Measurements from ENCODE around the gene RHOJ.

- TF ChIP-seq CTCF (IDR thresholded peaks at IDR 0.05; ENCODE audit: low read depth, low read length, poor library complexity, severe bottlenecking) (peak; percentile 55), EZH2phosphoT487 (IDR thresholded peaks at IDR 0.05; ENCODE audit: borderline replicate concordance, low read length) (no peak)
Observed at GRCh38 chr14:63174760-63175191, 29.5 kb upstream of the RHOJ start.

Measured in DOHH2 (cell line).